ENCODE results near the gene GAL. TPM values are rescaled to one million over a fixed set of nuclear protein-coding genes. Genes with fewer than 3 reads are reported as not detected.

The GAL gene
- total and polyA plus RNA-seq, 2 of the 13 experiments (the other 11 are each of a cell fraction or from before 2014, with no cell fraction given): not detected

DNA sequence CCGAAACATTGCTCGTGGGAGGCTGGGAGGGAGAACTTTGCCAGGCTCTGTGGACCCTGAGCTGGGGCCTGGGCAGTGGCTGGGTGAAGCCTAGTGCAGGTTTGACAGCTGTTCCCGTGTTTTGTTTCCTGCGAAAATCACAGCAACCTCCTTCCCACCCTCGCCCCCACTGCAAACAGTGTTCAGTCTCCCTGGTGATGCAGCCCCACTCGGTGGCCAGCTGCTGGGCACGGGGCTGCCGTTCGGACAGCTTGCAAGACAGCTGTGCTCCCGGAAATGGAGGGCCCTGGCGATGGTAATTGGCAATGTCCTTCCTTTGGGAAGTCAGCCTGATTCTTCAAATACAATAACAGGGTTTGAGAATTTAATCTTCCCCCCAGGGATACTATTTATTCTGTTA is 10.4 kb upstream of the GAL start (continued):
- TF ChIP-seq, protein P1, sequence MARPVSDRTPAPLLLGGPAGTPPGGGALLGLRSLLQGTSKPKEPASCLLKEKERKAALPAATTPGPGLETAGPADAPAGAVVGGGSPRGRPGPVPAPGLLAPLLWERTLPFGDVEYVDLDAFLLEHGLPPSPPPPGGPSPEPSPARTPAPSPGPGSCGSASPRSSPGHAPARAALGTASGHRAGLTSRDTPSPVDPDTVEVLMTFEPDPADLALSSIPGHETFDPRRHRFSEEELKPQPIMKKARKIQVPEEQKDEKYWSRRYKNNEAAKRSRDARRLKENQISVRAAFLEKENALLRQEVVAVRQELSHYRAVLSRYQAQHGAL (CRISPR knock-in tag; IDR thresholded peaks at IDR 0.05; ENCODE audit: not compliant biosample characterization): no peak
- TF ChIP-seq, protein P2, sequence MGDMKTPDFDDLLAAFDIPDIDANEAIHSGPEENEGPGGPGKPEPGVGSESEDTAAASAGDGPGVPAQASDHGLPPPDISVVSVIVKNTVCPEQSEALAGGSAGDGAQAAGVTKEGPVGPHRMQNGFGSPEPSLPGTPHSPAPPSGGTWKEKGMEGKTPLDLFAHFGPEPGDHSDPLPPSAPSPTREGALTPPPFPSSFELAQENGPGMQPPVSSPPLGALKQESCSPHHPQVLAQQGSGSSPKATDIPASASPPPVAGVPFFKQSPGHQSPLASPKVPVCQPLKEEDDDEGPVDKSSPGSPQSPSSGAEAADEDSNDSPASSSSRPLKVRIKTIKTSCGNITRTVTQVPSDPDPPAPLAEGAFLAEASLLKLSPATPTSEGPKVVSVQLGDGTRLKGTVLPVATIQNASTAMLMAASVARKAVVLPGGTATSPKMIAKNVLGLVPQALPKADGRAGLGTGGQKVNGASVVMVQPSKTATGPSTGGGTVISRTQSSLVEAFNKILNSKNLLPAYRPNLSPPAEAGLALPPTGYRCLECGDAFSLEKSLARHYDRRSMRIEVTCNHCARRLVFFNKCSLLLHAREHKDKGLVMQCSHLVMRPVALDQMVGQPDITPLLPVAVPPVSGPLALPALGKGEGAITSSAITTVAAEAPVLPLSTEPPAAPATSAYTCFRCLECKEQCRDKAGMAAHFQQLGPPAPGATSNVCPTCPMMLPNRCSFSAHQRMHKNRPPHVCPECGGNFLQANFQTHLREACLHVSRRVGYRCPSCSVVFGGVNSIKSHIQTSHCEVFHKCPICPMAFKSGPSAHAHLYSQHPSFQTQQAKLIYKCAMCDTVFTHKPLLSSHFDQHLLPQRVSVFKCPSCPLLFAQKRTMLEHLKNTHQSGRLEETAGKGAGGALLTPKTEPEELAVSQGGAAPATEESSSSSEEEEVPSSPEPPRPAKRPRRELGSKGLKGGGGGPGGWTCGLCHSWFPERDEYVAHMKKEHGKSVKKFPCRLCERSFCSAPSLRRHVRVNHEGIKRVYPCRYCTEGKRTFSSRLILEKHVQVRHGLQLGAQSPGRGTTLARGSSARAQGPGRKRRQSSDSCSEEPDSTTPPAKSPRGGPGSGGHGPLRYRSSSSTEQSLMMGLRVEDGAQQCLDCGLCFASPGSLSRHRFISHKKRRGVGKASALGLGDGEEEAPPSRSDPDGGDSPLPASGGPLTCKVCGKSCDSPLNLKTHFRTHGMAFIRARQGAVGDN (CRISPR knock-in tag; IDR thresholded peaks at IDR 0.05): no peak
- no peak for TF ChIP-seq MXI1 (IDR thresholded peaks at IDR 0.05; ENCODE audit: borderline replicate concordance, low read depth, low read length)
- no peak for TF ChIP-seq ZFY (CRISPR knock-in tag; IDR thresholded peaks at IDR 0.05)
- TF ChIP-seq ZNF614 (CRISPR knock-in tag; IDR thresholded peaks at IDR 0.05; ENCODE audit: borderline replicate concordance): no peak
- no peak for TF ChIP-seq ZNF101 (CRISPR knock-in tag; IDR thresholded peaks at IDR 0.05; ENCODE audit: borderline replicate concordance, low read depth)
- no peak for TF ChIP-seq ADNP (CRISPR knock-in tag; IDR thresholded peaks at IDR 0.05)
- no peak for TF ChIP-seq SMAD9 (CRISPR knock-in tag; IDR thresholded peaks at IDR 0.05)

DNA sequence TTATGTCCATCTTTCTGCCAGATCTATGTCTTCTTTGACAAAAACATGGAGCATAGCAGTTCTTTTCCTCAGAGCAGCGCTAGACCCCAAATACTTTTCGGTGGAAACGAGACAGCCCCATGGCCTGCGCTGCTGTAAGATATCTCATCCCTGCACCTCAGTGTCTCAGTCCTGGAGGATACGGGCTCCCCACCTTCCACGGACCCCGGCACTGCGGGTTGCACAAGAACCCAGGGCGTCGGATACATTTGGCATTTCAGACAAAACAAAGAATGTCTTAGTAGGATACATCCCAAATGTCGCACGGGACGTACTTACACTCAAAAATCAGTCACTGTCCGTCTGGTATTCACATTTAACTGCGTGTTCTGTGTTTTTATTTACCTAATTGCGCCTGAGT is 9.9 kb upstream of the GAL start:
- H3K27me3 ChIP-seq (ENCODE audit: control insufficient read depth in 1 of 2, insufficient read depth in 2 of 2, low read length in 2 of 2): peaks cover 1 to 20% of the 10 kb centered on the region in 2 experiments; a peak in 4 of 5 replicates
- intact Hi-C loops (cut with micrococcal nuclease; ENCODE audit: unreplicated experiment): no loop called here
- H3K4me2 ChIP-seq (ENCODE audit: low read depth, low read length): no peak overlapping the region
- CTCF ChIA-PET (ENCODE audit: low intra/inter-chr PET ratio, low total read pairs): no interaction called here
- no peaks in the 10 kb centered on the region for H3K79me2 ChIP-seq (ENCODE audit: insufficient read depth, low read length)
- no peak for TF ChIP-seq ZFP1 (CRISPR knock-in tag; IDR thresholded peaks at IDR 0.05)
- WGBS (ENCODE audit: low lambda C conversion rate): 73% methylated on average over 16 of the region's 16 CpGs
- no peaks in the 10 kb centered on the region for H3K9me3 ChIP-seq (ENCODE audit: low read length)
- no peak for ATAC-seq
- no peak overlapping the region for H2AFZ ChIP-seq (ENCODE audit: low read length)
- in situ Hi-C loops (cut with HindIII; ENCODE audit: extremely low pct_ligation_motif_present, low pct_unique_long_range_greater_than_20kb): no loop called here
- BruUV-seq (replicated peaks): no TSS peak
- H3K4me3 ChIP-seq (replicated peaks in 1 of 3; ENCODE audit: insufficient read depth in 1 of 3, low read depth in 2 of 3, low read length in 3 of 3): no peak overlapping the region
- no peaks in the 10 kb centered on the region for H3K4me1 ChIP-seq (ENCODE audit: insufficient read depth, low read length)
- no peak overlapping the region for H3K27ac ChIP-seq (ENCODE audit: extremely low read length, insufficient read depth, low read length)
- no peak for FAIRE-seq
- H3K9ac ChIP-seq (ENCODE audit: insufficient read depth, low read depth, low read length): no peak overlapping the region
- DNase-seq (ENCODE audit: low spot score): no peak
- no peaks in the 10 kb centered on the region for H4K20me1 ChIP-seq (ENCODE audit: insufficient read depth, low read length)
- no peaks in the 10 kb centered on the region for H3K36me3 ChIP-seq (replicated peaks in 1 of 2; ENCODE audit: control insufficient read depth in 1 of 2, insufficient read depth in 2 of 2, low read length in 2 of 2)
- POLR2A ChIA-PET: no interaction called here
